ENCODE measurements around the gene CD101.

The CD101 gene

GRCh38 chr1:116981521-116982037 is 20.0 kb upstream of the CD101 start:
- no peak for TF ChIP-seq CTCF (IDR thresholded peaks at IDR 0.05)

- no peak for TF ChIP-seq CTCF (IDR thresholded peaks at IDR 0.05)
Observed at GRCh38 chr1:116982319-116983004, 19.1 kb upstream of the CD101 start.

GRCh38 chr1:116983112-116983511 is 18.4 kb upstream of the CD101 start:
- TF ChIP-seq CTCF (IDR thresholded peaks at IDR 0.05) = no peak

- TF ChIP-seq CTCF (IDR thresholded peaks at IDR 0.05) = no peak
Observed at GRCh38 chr1:116983678-116984077, 17.9 kb upstream of the CD101 start.

GRCh38 chr1:116984406-116985160 is 17.0 kb upstream of the CD101 start:
- TF ChIP-seq CTCF (IDR thresholded peaks at IDR 0.05) = no peak

GRCh38 chr1:116986421-116987255 is 14.9 kb upstream of the CD101 start:
- TF ChIP-seq CTCF (IDR thresholded peaks at IDR 0.05) = no peak

GRCh38 chr1:116987256-116987555 is 14.4 kb upstream of the CD101 start:
- no peak for TF ChIP-seq CTCF (IDR thresholded peaks at IDR 0.05)

Measured in LNCAP (cell line).